Endothelial cell of umbilical vein (primary cell): ENCODE results near the gene SRBD1. TPM values are rescaled to one million over a fixed set of nuclear protein-coding genes. Genes with fewer than 3 reads are reported as not detected.

Source experiments
- BruUV-seq: library from RNA; stranded (reverse); fragments of 400-500 nt; replicated peaks from 2 replicates; lab custom pipeline; 2021; lab: Mats Ljungman, UMichigan
- CTCF ChIA-PET: fragments of 300-600, 350-600 bp; sonication (Branson Sonifier 250); formaldehyde crosslinking; loops from one replicate; lab custom pipeline; 2021; ENCODE audit warnings: antibody characterized with exemption, inconsistent platforms; lab: Charles Lee
- POLR2A ChIA-PET: fragments of 300-600, 350-600 bp; sonication (Branson Sonifier 250); formaldehyde crosslinking; loops from one replicate; lab custom pipeline; 2021; ENCODE audit warnings: antibody characterized with exemption, inconsistent platforms; lab: Charles Lee
- DNase-seq: peaks from one replicate; pipeline ENCODE4 v3.0.0-alpha.2; 2011; ENCODE audit warnings: low read depth, low spot score
- FAIRE-seq: peaks from 2 replicates; lab custom pipeline; 2011; peaks lifted over from hg19 to GRCh38; lab: Jason Lieb, UNC
- H2AFZ ChIP-seq: 2 replicates; pipeline ENCODE4 v1.6.0; 2012; ENCODE audit warnings: low read depth, low read length, control low read depth, inconsistent platforms
- H3K27ac ChIP-seq: 2 replicates; pipeline ENCODE4 v1.5.1; 2011; ENCODE audit warnings: low read depth, mild to moderate bottlenecking, control low read depth, low read length, moderate library complexity; ENCODE audit not compliant: insufficient read depth
- H3K27me3 ChIP-seq, 2 experiments: 2 replicates each; pipeline versions ENCODE4 v1.6.0 to v1.6.1; 2011; ENCODE audit warnings: low read length in 2 of 2, mixed read lengths in 1 of 2; ENCODE audit not compliant: control insufficient read depth in 2 of 2, insufficient read depth in 2 of 2
- H3K36me3 ChIP-seq, 2 experiments: 2 replicates in 1 of 2; 3 replicates in 1 of 2; pipeline ENCODE4 v1.5.1; 2011; ENCODE audit warnings: low read length in 2 of 2, mild to moderate bottlenecking in 1 of 2, moderate library complexity in 1 of 2; ENCODE audit not compliant: control insufficient read depth in 2 of 2, insufficient read depth in 2 of 2; ENCODE audit errors: extremely low read depth in 1 of 2
- H3K4me1 ChIP-seq: 3 replicates; pipeline ENCODE4 v1.5.1; 2011; ENCODE audit warnings: mild to moderate bottlenecking, low read length; ENCODE audit not compliant: control insufficient read depth, insufficient read depth; ENCODE audit errors: extremely low read depth
- H3K4me2 ChIP-seq: 2 replicates; pipeline ENCODE4 v1.6.1; 2011; ENCODE audit warnings: low read length, control low read depth, mixed read lengths; ENCODE audit not compliant: insufficient read depth
- H3K4me3 ChIP-seq, 3 experiments: fragments of 200-600 bp in 1 of 3; sonication (generic), shearing (Covaris generic) in 1 of 3; replicated peaks in 1 of 3; 2 replicates each; pipeline ENCODE4 v1.5.1; 2011 to 2016; ENCODE audit warnings: control low read depth in 3 of 3, low read length in 3 of 3, mild to moderate bottlenecking in 2 of 3, inconsistent platforms in 1 of 3, low read depth in 1 of 3, moderate library complexity in 1 of 3; ENCODE audit not compliant: insufficient read depth in 1 of 3
- H3K79me2 ChIP-seq: 2 replicates; pipeline ENCODE4 v1.6.0; 2012; ENCODE audit warnings: low read length, inconsistent platforms; ENCODE audit not compliant: control insufficient read depth, insufficient read depth
- H3K9ac ChIP-seq: replicated peaks from 2 replicates; pipeline ENCODE3; 2011; ENCODE audit warnings: low read length, control low read depth; ENCODE audit not compliant: insufficient read depth; ENCODE audit errors: extremely low read depth
- H3K9me1 ChIP-seq: replicated peaks from 3 replicates; pipeline ENCODE4 v1.6.0; 2011; ENCODE audit warnings: mild to moderate bottlenecking, low read length; ENCODE audit not compliant: control insufficient read depth, insufficient read depth; ENCODE audit errors: extremely low read depth
- H3K9me3 ChIP-seq: replicated peaks from 2 replicates; pipeline ENCODE4 v1.5.1; 2012; ENCODE audit warnings: low read length, inconsistent platforms; ENCODE audit not compliant: control insufficient read depth, insufficient read depth
- H4K20me1 ChIP-seq: replicated peaks from 2 replicates; pipeline ENCODE3; 2011; ENCODE audit warnings: mild to moderate bottlenecking, low read length; ENCODE audit not compliant: control insufficient read depth, insufficient read depth; ENCODE audit errors: extremely low read depth
- EZH2 ChIP-seq: IDR thresholded peaks from 2 replicates; pipeline ENCODE4 v1.6.1; 2012; ENCODE audit warnings: borderline replicate concordance, low read depth, mild to moderate bottlenecking, moderate library complexity, low read length, inconsistent platforms; ENCODE audit not compliant: severe bottlenecking
- FOS ChIP-seq: IDR thresholded peaks from 2 replicates; pipeline ENCODE4 v1.6.1; 2011; ENCODE audit warnings: mild to moderate bottlenecking, low read length, moderate library complexity, borderline replicate concordance; ENCODE audit not compliant: insufficient read depth
- GATA2 ChIP-seq: IDR thresholded peaks from 2 replicates; pipeline ENCODE4 v1.7.0; 2011; ENCODE audit warnings: low read depth, mild to moderate bottlenecking, moderate library complexity, mixed read lengths, low read length; ENCODE audit not compliant: insufficient read length, insufficient read depth
- JUN ChIP-seq: IDR thresholded peaks from 2 replicates; pipeline ENCODE4 v1.6.1; 2011; ENCODE audit warnings: borderline replicate concordance, low read depth; ENCODE audit not compliant: insufficient read length, insufficient read depth
- MYC ChIP-seq: IDR thresholded peaks from one replicate; pipeline ENCODE4 v1.6.1; 2011; ENCODE audit warnings: mild to moderate bottlenecking, low read depth, low read length
- POLR2A ChIP-seq: IDR thresholded peaks from 2 replicates; pipeline ENCODE4 v1.6.1; 2012; ENCODE audit warnings: low read depth, mild to moderate bottlenecking, control low read depth, low read length
- POLR2AphosphoS5 ChIP-seq: IDR thresholded peaks from 2 replicates; pipeline ENCODE4 v1.6.1; 2012; ENCODE audit warnings: low read depth, mild to moderate bottlenecking, control low read depth, low read length, moderate library complexity; ENCODE audit not compliant: insufficient read depth
- dilution Hi-C: fragments of 300-500 bp; cut with MboI; formaldehyde crosslinking; loops from one replicate; pipeline ENCODE4 v1.15.0; 2019; ENCODE audit warnings: low sequenced_read_pairs; ENCODE audit not compliant: extremely low pct_ligation_motif_present
- intact Hi-C: fragments of 100-400 bp; cut with micrococcal nuclease; formaldehyde crosslinking; loops from one replicate; pipeline ENCODE4 v1.10.0; 2022
- polyA plus RNA-seq, 4 experiments: library from polyadenylated mRNA; depleted of rRNA in 3 of 4; stranded (reverse) in 3 of 4; unstranded in 1 of 4; fragments of >200 nt; gene quantifications; 2 replicates each; pipeline versions ENCODE4 v1.2.1 to v1.2.3, GENCODE V29; 2011 to 2012; ENCODE audit warnings: missing spikeins in 1 of 4
- total RNA-seq: library from RNA; stranded (reverse); gene quantifications from 2 replicates; pipeline ENCODE4 v1.2.3, GENCODE V29; 2021
- TF ChIP-seq, protein P1 (sequence below): IDR thresholded peaks from 2 replicates; pipeline ENCODE4 v1.6.1; 2011; ENCODE audit not compliant: insufficient read depth, insufficient read length
- TF ChIP-seq, protein P2 (sequence below), 2 donors: IDR thresholded peaks; 1 replicate in 1 of 2; 2 replicates in 1 of 2; pipeline ENCODE4 v1.5.1; 2011; ENCODE audit warnings: low read length in 2 of 2, mild to moderate bottlenecking in 2 of 2, moderate library complexity in 2 of 2, control low read depth in 1 of 2, inconsistent platforms in 1 of 2, low read depth in 1 of 2; ENCODE audit not compliant: insufficient read depth in 1 of 2; ENCODE audit errors: extremely low read depth in 1 of 2

Gene SRBD1
- total and polyA plus RNA-seq, 2 donors (not counting 3 experiments of a cell fraction or from before 2014, with no cell fraction given), result 3.7 to 12.5 TPM

- Histone ChIP-seq H3K9me3 (no peaks in the 10 kb centered on the region), H3K4me1 (peaks cover 6% of the 10 kb centered on the region), H4K20me1 (no peaks in the 10 kb centered on the region), H3K36me3 (no peaks in the 10 kb centered on the region), H3K27me3 (no peaks in the 10 kb centered on the region), H3K79me2 (no peaks in the 10 kb centered on the region), H3K4me3 (no peak overlapping the region), H3K27ac (no peak overlapping the region), H2AFZ (no peak overlapping the region), H3K9ac (no peak overlapping the region), H3K9me1 (no peaks in the 10 kb centered on the region), H3K4me2 (no peak overlapping the region)
- BruUV-seq, result no TSS peak
- ChIA-PET CTCF (interaction anchor here (1.1 to 1.2 kb wide), 2 partner anchors 22 to 289 kb away, joined by 3 to 4 read pairs; no protein-coding TSS in a partner anchor), POLR2A (no interaction called here)
- intact Hi-C loops (no loop called here), dilution Hi-C loops (no loop called here)
- no peak for TF ChIP-seq JUN
- no peak for TF ChIP-seq EZH2
- TF ChIP-seq, protein P1, sequence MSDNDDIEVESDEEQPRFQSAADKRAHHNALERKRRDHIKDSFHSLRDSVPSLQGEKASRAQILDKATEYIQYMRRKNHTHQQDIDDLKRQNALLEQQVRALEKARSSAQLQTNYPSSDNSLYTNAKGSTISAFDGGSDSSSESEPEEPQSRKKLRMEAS, result no peak
- TF ChIP-seq MYC, result no peak
- no peak for TF ChIP-seq POLR2AphosphoS5
- no peak for TF ChIP-seq FOS
- TF ChIP-seq, protein P2, sequence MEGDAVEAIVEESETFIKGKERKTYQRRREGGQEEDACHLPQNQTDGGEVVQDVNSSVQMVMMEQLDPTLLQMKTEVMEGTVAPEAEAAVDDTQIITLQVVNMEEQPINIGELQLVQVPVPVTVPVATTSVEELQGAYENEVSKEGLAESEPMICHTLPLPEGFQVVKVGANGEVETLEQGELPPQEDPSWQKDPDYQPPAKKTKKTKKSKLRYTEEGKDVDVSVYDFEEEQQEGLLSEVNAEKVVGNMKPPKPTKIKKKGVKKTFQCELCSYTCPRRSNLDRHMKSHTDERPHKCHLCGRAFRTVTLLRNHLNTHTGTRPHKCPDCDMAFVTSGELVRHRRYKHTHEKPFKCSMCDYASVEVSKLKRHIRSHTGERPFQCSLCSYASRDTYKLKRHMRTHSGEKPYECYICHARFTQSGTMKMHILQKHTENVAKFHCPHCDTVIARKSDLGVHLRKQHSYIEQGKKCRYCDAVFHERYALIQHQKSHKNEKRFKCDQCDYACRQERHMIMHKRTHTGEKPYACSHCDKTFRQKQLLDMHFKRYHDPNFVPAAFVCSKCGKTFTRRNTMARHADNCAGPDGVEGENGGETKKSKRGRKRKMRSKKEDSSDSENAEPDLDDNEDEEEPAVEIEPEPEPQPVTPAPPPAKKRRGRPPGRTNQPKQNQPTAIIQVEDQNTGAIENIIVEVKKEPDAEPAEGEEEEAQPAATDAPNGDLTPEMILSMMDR (IDR thresholded peaks at IDR 0.05; ENCODE audit: extremely low read depth in 1 of 2, insufficient read depth in 1 of 2, low read depth in 1 of 2, low read length in 2 of 2), result no peak
- no peak for TF ChIP-seq GATA2
- TF ChIP-seq POLR2A, result no peak
- DNase-seq (no peak), FAIRE-seq (no peak)
Observed at GRCh38 chr2:45457211-45457945, 153.7 kb downstream of the SRBD1 start.
